GM19395 (cell line): ENCODE measurements around the gene NGEF.
"Not testable (repeated sequence)": the region's sequence is repeated elsewhere in the genome, so short reads cannot be mapped to it uniquely, and the experiment has no call there.

Experiments
- ATAC-seq: cut with Tn5 transposase; IDR thresholded peaks from one replicate; pipeline ENCODE4 v1.9.1; 2021; ENCODE audit warnings: mild to moderate bottlenecking, moderate library complexity; ENCODE audit not compliant: unreplicated experiment

NGEF gene

GRCh38 chr2:232937278-232937906, 75.7 kb downstream of the NGEF start:
- ATAC-seq, result no peak

GRCh38 chr2:232931636-232932035, 81.4 kb downstream of the NGEF start:
- no peak for ATAC-seq

GRCh38 chr2:232930059-232930400, 83.0 kb downstream of the NGEF start:
- no peak for ATAC-seq

- ATAC-seq, result no peak
Observed at GRCh38 chr2:232929303-232930058, 83.6 kb downstream of the NGEF start.

- ATAC-seq, result no peak
Observed at GRCh38 chr2:232928551-232929302, 84.3 kb downstream of the NGEF start.

- no peak for ATAC-seq
Observed at GRCh38 chr2:232927793-232928550, 85.1 kb downstream of the NGEF start.

GRCh38 chr2:232927032-232927792, 85.8 kb downstream of the NGEF start:
- no peak for ATAC-seq

- no peak for ATAC-seq
Observed at GRCh38 chr2:232926431-232926939, 86.6 kb downstream of the NGEF start.

GRCh38 chr2:232925821-232926156, 87.3 kb downstream of the NGEF start:
- no peak for ATAC-seq

GRCh38 chr2:232925153-232925820, 87.8 kb downstream of the NGEF start:
- no peak for ATAC-seq

- no peak for ATAC-seq
Observed at GRCh38 chr2:232924433-232924832, 88.6 kb downstream of the NGEF start.

GRCh38 chr2:232920760-232921159, 92.3 kb downstream of the NGEF start:
- ATAC-seq, result no peak

- ATAC-seq, result no peak
Observed at GRCh38 chr2:232920055-232920454, 93.0 kb downstream of the NGEF start.

GRCh38 chr2:232919141-232919540, 93.9 kb downstream of the NGEF start:
- no peak for ATAC-seq

GRCh38 chr2:232913903-232914302, 99.2 kb downstream of the NGEF start:
- no peak for ATAC-seq

GRCh38 chr2:232911712-232912277, 101.3 kb downstream of the NGEF start:
- no peak for ATAC-seq

- ATAC-seq, result no peak
Observed at GRCh38 chr2:232910376-232910775, 102.7 kb downstream of the NGEF start.

- ATAC-seq, result no peak
Observed at GRCh38 chr2:232908695-232909094, 104.4 kb downstream of the NGEF start.

GRCh38 chr2:232907718-232908085, 105.4 kb downstream of the NGEF start:
- ATAC-seq, result not testable (repeated sequence)
